Kidney epithelial cell (primary cell): ENCODE results near the gene ADAMTS6. TPM values are rescaled to one million over a fixed set of nuclear protein-coding genes. Genes with fewer than 3 reads are reported as not detected.
"Not testable (repeated sequence)": the region's sequence is repeated elsewhere in the genome, so short reads cannot be mapped to it uniquely, and the experiment has no call there.

Experiments
- DNase-seq: peaks from one replicate; pipeline ENCODE4 v3.0.0-alpha.2; 2010; ENCODE audit warnings: low read depth
- H3K27me3 ChIP-seq: 2 replicates; pipeline ENCODE4 v1.6.0; 2011; ENCODE audit warnings: low read length; ENCODE audit not compliant: control insufficient read depth, insufficient read depth
- H3K36me3 ChIP-seq: 2 replicates; pipeline ENCODE4 v1.5.1; 2011; ENCODE audit warnings: low read length; ENCODE audit not compliant: control insufficient read depth, insufficient read depth
- H3K4me3 ChIP-seq: 2 replicates; pipeline ENCODE4 v1.5.1; 2011; ENCODE audit warnings: low read depth, mild to moderate bottlenecking, control low read depth, low read length
- total RNA-seq: library from RNA; depleted of rRNA; stranded (reverse); fragments of >200 nt; gene quantifications from 2 replicates; pipeline ENCODE4 v1.2.3, GENCODE V29; 2015
- TF ChIP-seq, protein P1 (sequence below): IDR thresholded peaks from 2 replicates; pipeline ENCODE4 v1.5.1; 2011; ENCODE audit warnings: mild to moderate bottlenecking, moderate library complexity, low read length, control low read depth, inconsistent platforms; ENCODE audit not compliant: insufficient read depth, poor library complexity, severe bottlenecking

Gene ADAMTS6
- total RNA-seq, 1 donor from 2014 or later, result 15.3 TPM

DNA sequence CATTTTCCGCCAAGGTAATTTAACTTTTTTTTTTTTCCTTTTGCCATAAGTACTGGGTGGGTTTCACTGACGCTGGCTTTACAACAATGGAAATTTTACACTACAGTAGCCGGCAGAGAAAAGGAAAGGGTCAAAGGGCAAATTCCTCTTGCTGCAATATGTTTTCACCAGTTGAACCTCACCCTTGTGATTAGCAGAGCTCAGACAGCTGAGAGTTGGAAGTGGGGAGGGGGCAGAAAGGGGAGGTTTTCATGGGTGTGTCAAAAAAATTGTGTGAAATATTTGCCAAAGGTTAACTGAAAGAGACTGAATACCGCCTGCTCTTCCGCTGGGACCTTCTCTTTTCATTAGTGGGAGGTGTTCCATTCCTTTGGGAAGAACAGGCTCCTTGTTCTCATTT, 296.9 kb downstream of the ADAMTS6 start:
- Histone ChIP-seq H3K36me3 (no peaks in the 10 kb centered on the region), H3K4me3 (no peak overlapping the region), H3K27me3 (no peaks in the 10 kb centered on the region)
- DNase-seq, result no peak
- TF ChIP-seq, protein P1, sequence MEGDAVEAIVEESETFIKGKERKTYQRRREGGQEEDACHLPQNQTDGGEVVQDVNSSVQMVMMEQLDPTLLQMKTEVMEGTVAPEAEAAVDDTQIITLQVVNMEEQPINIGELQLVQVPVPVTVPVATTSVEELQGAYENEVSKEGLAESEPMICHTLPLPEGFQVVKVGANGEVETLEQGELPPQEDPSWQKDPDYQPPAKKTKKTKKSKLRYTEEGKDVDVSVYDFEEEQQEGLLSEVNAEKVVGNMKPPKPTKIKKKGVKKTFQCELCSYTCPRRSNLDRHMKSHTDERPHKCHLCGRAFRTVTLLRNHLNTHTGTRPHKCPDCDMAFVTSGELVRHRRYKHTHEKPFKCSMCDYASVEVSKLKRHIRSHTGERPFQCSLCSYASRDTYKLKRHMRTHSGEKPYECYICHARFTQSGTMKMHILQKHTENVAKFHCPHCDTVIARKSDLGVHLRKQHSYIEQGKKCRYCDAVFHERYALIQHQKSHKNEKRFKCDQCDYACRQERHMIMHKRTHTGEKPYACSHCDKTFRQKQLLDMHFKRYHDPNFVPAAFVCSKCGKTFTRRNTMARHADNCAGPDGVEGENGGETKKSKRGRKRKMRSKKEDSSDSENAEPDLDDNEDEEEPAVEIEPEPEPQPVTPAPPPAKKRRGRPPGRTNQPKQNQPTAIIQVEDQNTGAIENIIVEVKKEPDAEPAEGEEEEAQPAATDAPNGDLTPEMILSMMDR, result no peak

DNA sequence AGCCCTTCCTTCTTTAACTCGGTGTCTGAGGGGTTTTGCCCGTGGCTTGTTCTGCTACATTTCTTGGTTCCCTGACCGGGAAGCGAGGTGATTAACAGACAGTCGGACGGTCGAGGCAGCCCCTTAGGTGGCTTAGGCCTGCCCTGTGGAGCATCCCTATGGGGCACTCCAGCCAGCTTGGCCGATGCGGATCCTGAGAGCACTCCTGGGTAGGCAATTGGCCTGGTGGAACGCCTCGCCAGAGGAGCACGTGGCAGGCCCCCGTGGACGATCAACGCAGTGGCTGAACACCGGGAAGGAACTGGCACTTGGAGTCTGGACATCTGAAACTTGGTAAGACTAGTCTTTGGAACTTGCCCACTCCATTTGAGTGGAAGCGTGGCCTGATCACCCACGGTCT, 307.5 kb downstream of the ADAMTS6 start:
- not testable (repeated sequence) for H3K27me3 ChIP-seq, DNase-seq, H3K36me3 ChIP-seq, H3K4me3 ChIP-seq

DNA sequence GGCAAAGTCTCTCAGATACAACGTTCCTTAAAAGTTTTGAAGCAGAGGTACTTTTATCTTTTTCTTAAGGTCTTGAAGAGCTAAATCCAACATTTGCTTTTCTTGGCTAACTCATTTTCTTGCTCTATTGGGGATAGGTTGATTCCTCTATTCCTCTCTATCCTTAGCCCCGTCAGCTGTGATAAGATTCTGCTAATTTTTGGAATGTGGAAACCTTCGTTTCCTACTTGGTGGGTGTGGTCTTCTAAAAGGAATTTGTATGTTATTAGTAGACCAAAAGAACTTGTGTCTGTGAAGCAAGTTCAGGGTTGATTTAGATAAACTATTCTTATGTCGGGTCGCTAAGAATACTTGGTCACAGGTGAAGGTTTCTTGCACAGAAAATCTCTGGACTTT, 308.6 kb downstream of the ADAMTS6 start:
- DNase-seq, result no peak
- TF ChIP-seq, protein P1, result no peak
- H3K27me3 ChIP-seq, result no peaks in the 10 kb centered on the region
- H3K36me3 ChIP-seq, result no peaks in the 10 kb centered on the region
- H3K4me3 ChIP-seq, result no peak overlapping the region

DNA sequence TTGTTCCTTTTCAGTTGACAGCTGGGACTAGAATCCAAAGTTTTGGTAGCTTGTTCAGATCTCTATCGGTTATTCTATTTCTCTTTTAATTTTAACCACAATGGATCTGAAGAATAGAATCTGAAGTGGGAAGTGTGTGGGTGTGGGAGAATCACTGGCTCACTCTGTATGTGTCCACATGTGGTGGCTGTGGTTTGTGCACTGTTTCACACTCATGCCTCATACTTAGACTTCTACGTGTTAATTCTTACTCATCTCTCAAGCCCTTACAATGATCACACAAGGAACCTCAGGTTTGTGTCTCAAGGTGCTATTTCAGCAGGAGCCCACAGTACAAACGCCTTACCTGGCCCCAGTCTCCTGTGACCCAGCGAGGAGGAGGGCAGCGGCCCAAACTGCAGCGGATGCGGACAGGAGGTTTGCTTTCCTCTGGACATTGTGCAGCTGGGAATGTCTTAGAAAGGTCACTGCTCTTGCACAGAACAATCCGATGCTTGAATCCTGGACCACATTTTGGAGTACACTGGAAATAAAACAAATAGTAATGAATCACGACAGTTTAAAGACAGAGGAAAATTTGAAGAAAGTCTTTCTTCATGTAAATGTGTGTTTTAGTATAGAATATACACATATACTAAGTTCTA, 309.1 kb downstream of the ADAMTS6 start:
- H3K4me3 ChIP-seq, result no peak overlapping the region
- H3K27me3 ChIP-seq, result no peaks in the 10 kb centered on the region
- DNase-seq, result peak; percentile 54
- TF ChIP-seq, protein P1, result no peak
- no peaks in the 10 kb centered on the region for H3K36me3 ChIP-seq

DNA sequence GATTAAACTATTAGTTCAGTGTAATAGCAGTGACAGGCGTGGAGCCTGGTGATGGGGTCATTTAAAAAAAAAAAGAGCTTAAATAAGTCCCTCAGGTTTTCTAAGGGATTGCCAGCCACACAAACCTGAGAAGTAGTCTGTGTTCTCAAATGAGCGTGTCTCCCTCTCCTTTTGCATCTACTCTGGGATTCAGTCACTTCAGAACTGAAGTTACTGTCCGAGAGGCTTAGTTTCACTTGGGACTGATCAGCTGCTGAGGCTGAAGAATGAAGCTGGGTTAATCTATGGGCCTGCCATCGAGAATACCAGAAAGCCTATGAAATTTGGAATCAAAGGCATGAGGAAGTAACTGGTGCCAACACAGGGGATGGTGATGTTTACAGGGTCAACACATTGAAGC, 310.1 kb downstream of the ADAMTS6 start:
- no peak for DNase-seq
- Histone ChIP-seq H3K36me3 (no peaks in the 10 kb centered on the region), H3K27me3 (no peaks in the 10 kb centered on the region), H3K4me3 (no peak overlapping the region)
- TF ChIP-seq, protein P1, result no peak

DNA sequence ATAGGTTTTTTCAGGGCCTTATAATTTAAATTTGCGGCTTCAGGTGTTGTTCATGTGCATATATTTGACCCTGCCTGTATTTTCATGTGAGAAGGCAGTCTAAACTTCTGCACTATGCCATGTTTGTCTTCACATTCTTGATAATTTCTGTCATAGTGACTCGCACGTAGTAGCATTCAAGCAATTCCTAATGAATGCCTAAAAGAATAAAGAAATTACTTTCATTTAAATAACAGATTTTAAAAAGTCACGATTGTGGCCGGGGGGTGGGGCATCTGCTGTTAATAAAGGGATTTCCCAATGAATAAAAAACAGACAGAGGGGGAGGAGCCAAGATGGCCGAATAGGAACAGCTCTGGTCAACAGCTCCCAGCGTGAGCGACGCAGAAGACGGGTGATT, 318.0 kb downstream of the ADAMTS6 start:
- TF ChIP-seq, protein P1, result no peak

More for the DNA sequence above, 318.0 kb downstream of the ADAMTS6 start:
- Histone ChIP-seq H3K27me3 (no peaks in the 10 kb centered on the region), H3K4me3 (no peak overlapping the region), H3K36me3 (no peaks in the 10 kb centered on the region)
- no peak for DNase-seq
